Stomach (tissue), 4 donors: ENCODE data around the gene WDR7.

Experiments
- EP300 ChIP-seq: sonication (generic); formaldehyde crosslinking; IDR thresholded peaks from one replicate; pipeline ENCODE4 v1.6.1; 2017; ENCODE audit warnings: antibody characterized with exemption
- POLR2A ChIP-seq, 4 donors: fragments of 450-650 bp; IDR thresholded peaks; one replicate each; pipeline ENCODE4 v1.6.1; 2016; ENCODE audit warnings: antibody characterized with exemption in 4 of 4, control low read depth in 2 of 4, mild to moderate bottlenecking in 1 of 4, moderate library complexity in 1 of 4
- POLR2AphosphoS5 ChIP-seq, 3 donors: sonication (generic); formaldehyde crosslinking; IDR thresholded peaks; one replicate each; pipeline ENCODE4 v1.6.1; 2016; ENCODE audit warnings: antibody characterized with exemption in 3 of 3
- TF ChIP-seq, protein P1 (sequence below), 7 experiments: fragments of 450-650 bp in 4 of 7; fragments of 200-600 bp in 3 of 7; sonication (generic) in 3 of 7; IDR thresholded peaks; one replicate each; pipeline ENCODE4 v1.5.1; 2016 to 2019; ENCODE audit warnings: antibody characterized with exemption in 7 of 7, control low read depth in 2 of 7, mild to moderate bottlenecking in 1 of 7

GRCh38 chr18:56935434-56936040 lies 284.4 kb downstream of the WDR7 start:
- TF ChIP-seq POLR2A (IDR thresholded peaks at IDR 0.05) (no peak), POLR2AphosphoS5 (IDR thresholded peaks at IDR 0.05) (no peak), EP300 (no peak)
- TF ChIP-seq, protein P1, sequence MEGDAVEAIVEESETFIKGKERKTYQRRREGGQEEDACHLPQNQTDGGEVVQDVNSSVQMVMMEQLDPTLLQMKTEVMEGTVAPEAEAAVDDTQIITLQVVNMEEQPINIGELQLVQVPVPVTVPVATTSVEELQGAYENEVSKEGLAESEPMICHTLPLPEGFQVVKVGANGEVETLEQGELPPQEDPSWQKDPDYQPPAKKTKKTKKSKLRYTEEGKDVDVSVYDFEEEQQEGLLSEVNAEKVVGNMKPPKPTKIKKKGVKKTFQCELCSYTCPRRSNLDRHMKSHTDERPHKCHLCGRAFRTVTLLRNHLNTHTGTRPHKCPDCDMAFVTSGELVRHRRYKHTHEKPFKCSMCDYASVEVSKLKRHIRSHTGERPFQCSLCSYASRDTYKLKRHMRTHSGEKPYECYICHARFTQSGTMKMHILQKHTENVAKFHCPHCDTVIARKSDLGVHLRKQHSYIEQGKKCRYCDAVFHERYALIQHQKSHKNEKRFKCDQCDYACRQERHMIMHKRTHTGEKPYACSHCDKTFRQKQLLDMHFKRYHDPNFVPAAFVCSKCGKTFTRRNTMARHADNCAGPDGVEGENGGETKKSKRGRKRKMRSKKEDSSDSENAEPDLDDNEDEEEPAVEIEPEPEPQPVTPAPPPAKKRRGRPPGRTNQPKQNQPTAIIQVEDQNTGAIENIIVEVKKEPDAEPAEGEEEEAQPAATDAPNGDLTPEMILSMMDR (IDR thresholded peaks at IDR 0.05), result no peak
